HG03378 (cell line): ENCODE results near the gene TRIP13.

Experiments used
- ATAC-seq: cut with Tn5 transposase; IDR thresholded peaks from one replicate; pipeline ENCODE4 v1.9.1; 2021; ENCODE audit warnings: mild to moderate bottlenecking, moderate library complexity; ENCODE audit not compliant: unreplicated experiment

Gene TRIP13

GRCh38 chr5:963673-964531 lies 71.2 kb downstream of the TRIP13 start:
- ATAC-seq = peak; percentile 69

DNA sequence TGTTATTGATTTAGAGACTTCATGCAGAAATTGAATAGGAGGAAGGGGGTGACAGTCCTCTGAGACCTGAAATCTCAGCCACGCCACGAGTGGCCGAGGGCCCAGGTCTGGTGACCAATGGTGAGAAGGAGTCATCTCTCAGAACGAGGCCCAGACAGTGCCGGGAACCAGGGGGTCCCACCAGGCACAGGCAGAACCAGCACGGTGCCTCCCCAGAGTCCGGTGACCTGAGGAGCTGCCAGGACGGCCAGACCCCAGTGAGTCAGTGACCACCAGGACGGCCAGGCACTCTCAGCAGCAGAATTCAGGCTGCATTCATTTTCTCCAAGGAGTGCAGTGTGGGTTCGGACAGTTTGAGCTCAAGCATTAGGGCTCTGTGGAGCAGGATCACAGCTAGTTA lies 72.1 kb downstream of the TRIP13 start:
- ATAC-seq = no peak

DNA sequence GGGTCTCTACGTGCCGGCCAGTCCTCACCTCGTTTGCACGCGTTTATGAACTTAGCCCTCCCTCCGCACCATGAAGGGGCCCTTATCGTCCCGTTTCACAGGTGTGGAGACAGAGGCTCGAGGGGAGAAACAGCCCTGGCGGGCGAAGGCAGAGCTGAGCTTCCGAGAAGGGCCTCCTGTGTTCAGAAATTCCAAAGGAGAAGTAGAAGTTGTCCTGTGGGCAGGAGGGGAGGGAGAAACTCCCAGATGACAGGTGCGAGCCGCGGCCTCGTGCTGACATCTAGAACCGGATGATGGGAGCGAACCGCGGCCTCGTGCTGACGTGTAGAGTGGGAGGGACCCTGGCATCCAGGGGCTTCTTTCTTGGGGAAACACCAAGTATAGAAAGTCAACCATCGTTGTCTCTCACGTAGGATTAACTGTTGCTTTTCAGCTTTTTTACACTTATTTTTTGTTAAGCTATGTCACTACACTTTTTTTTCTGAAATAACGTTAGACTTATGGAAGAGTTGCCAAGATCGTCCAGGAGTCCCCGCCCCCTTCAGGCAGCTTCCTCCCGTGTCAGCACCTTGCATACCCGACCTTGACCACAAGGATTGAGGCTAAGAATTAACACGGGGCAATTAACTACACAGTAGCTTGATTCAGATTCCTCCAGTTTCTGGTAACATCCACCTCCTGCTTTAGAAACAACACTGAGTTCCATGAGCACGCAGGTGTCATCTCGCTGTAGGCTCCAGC lies 73.1 kb downstream of the TRIP13 start:
- ATAC-seq = no peak

GRCh38 chr5:966345-966710 lies 73.6 kb downstream of the TRIP13 start:
- no peak for ATAC-seq

DNA sequence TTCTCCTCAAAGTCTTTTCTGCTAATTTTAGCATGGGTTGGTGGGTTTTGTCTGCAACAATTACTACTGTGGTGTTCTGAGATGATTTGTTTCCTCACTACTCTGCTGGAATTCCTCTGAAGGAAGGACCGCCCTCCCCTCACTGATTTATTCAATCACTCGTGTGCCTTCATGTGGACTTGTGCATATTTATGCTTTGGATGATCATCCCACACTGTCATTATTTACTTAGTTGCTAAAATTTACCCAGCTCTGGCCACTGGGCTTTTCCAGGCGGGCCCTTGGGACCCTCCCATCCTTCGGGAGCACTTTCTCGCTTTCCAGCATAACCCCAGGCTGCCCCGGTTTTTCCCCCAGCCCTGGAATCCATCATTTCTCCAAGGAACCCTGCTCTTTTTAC lies 74.3 kb downstream of the TRIP13 start:
- ATAC-seq = no peak
